Measurements from ENCODE around the gene IARS2.
"Not testable (repeated sequence)": the region's sequence is repeated elsewhere in the genome, so short reads cannot be mapped to it uniquely, and the experiment has no call there.

- not testable (repeated sequence) for TF ChIP-seq POLR2AphosphoS5 (IDR thresholded peaks at IDR 0.05; ENCODE audit: insufficient read depth in 1 of 2, low read depth in 1 of 2); POLR2A (IDR thresholded peaks at IDR 0.05)
Observed at GRCh38 chr1:220112600-220112999, 18.7 kb downstream of the IARS2 start.

Measured in vagina (tissue), 2 donors.